ENCODE data around the gene IDS. TPM values are rescaled to one million over a fixed set of nuclear protein-coding genes. Genes with fewer than 3 reads are reported as not detected.
"Not testable (repeated sequence)": the region's sequence is repeated elsewhere in the genome, so short reads cannot be mapped to it uniquely, and the experiment has no call there.

IDS gene
- total RNA-seq, 2 experiments from 2014 or later: 114 to 116 TPM

DNA sequence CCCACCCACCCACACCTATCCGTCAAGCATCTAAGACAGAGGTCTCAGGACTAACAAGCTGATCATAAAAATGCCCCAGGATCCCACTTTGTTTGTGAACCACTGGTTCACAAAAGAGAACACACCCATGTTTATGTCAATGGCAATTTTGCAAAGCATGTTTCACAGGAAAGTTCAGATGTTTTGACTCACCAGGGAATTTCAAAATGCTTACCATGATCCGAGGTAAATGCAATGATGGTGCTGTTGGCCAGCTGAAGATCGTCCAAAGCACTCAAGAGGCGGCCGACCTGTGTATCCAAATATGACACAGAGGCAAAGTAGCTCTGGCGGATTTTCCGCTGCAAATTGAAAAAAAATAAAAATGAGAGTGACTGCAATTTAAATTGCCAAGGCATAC lies 15.0 kb downstream of the IDS start:
- Mint-ChIP-seq H3K27me3 (no peaks in the 10 kb centered on the region), H3K36me3 (ENCODE audit: low read depth) (peaks cover 50% of the 10 kb centered on the region), H3K4me3 (no peak overlapping the region), H3K27ac (no peak overlapping the region), H3K9me3 (no peaks in the 10 kb centered on the region), H3K4me1 (peaks cover 24% of the 10 kb centered on the region)
- no peak for DNase-seq
- ChIA-PET POLR2A (no interaction called here), CTCF (interaction anchor here (0.9 kb wide), 1 partner anchor 10 kb away, joined by 3 read pairs; no protein-coding TSS in a partner anchor)

DNA sequence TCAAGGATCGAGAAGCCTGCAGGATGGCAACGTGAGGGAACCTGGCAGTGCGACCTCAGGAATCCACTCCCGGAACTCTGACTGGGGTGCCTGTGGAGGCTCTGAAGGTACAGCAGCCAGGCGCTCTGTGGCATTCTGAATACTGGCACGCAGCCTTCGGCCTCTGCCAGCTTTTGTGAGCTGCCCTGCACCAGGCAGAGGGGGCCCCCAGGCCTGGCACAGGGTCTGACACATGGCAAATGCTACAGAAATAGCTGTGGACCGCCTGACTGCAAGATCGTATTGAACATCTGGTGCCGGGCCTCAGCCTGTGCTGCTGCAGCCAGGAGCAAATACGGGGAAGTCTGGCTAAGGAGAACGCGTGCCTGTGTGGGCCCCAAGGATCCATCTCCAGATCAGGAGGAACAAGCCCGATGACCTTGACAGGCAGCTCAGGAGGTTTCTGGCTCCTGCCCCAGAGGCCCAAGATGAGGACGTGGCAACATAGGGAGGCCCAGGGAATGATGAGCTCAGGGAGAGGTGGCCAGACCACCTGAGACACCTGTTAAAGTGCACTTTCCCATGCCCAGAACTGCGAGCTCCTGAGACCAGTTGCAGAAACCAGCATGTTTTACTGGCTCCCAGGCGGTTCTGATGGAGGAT lies 16.6 kb downstream of the IDS start:
- H3K27me3 Mint-ChIP-seq, POLR2A ChIA-PET, H3K4me3 Mint-ChIP-seq, H3K27ac Mint-ChIP-seq, H3K9me3 Mint-ChIP-seq, DNase-seq, CTCF ChIA-PET: not testable (repeated sequence)
- Mint-ChIP-seq H3K36me3 (ENCODE audit: low read depth) (peaks cover 54% of the 10 kb centered on the region), H3K4me1 (peaks cover 24% of the 10 kb centered on the region)

DNA sequence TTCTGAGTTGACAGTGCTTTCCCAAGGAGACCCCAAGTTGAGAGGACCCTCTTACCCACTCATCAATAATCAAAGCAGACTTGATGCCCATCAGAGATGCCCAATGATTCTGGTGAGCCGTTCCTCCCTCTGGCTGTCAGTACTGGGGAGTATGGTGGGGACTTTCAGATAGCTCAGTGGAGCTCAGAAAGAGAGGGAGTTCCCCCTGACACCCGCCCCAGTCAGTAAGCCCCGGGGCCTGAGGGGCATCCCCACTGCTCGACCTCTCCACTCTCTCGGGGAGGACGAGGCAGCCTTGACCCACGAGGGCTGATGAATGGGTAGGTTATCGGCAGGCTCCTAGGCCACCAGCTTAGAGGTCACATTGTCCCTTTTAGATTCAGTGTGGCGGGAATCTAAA lies 17.1 kb downstream of the IDS start:
- H3K27ac Mint-ChIP-seq, H3K9me3 Mint-ChIP-seq, H3K4me3 Mint-ChIP-seq, DNase-seq, H3K27me3 Mint-ChIP-seq, POLR2A ChIA-PET: not testable (repeated sequence)
- peaks cover 24% of the 10 kb centered on the region for H3K4me1 Mint-ChIP-seq
- CTCF ChIA-PET: interaction anchor here (1.4 kb wide), 1 partner anchor 15 kb away, joined by 5 read pairs; no protein-coding TSS in a partner anchor
- H3K36me3 Mint-ChIP-seq (ENCODE audit: low read depth): peaks cover 56% of the 10 kb centered on the region

- ChIA-PET POLR2A (no interaction called here), CTCF (interaction anchor here (0.6 to 1.4 kb wide), 3 partner anchors 12 to 30 kb away, joined by 3 to 5 read pairs (median 3); no protein-coding TSS in a partner anchor)
- no peaks in the 10 kb centered on the region for H3K9me3 Mint-ChIP-seq
- peaks cover 61% of the 10 kb centered on the region for H3K36me3 Mint-ChIP-seq (ENCODE audit: low read depth)
- no peaks in the 10 kb centered on the region for H3K27me3 Mint-ChIP-seq
- H3K27ac Mint-ChIP-seq: peak overlapping the region; percentile 61
- H3K4me1 Mint-ChIP-seq: peaks cover 24% of the 10 kb centered on the region
- peak; percentile 20 for DNase-seq
- H3K4me3 Mint-ChIP-seq: no peak overlapping the region
Measured at GRCh38 chrX:149487292-149487691, 17.8 kb downstream of the IDS start.

DNA sequence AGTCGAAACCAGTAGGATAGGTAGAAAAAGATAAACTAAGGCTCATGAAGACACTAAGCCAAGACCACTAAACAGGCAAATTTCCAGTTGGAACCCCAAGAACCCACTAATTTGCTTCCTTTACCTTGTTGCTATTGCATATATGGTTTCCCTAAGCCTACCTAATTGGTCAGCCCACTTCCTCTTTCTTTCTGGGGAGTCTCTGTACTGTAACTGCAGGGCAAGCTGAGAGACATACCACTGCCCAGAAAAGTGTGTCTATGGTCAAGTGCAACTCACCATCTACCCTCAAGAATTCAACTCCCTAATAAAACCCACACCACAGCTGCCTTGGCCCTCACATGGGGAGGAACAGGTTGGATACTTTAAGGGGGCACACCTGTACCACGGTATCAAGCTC lies 28.6 kb downstream of the IDS start:
- H3K4me1 Mint-ChIP-seq: no peaks in the 10 kb centered on the region
- H3K27me3 Mint-ChIP-seq: no peaks in the 10 kb centered on the region
- no peak for DNase-seq
- H3K9me3 Mint-ChIP-seq: no peaks in the 10 kb centered on the region
- peaks cover 22% of the 10 kb centered on the region for H3K36me3 Mint-ChIP-seq (ENCODE audit: low read depth)
- POLR2A ChIA-PET: no interaction called here
- CTCF ChIA-PET: no interaction called here
- H3K27ac Mint-ChIP-seq: no peak overlapping the region
- no peak overlapping the region for H3K4me3 Mint-ChIP-seq

DNA sequence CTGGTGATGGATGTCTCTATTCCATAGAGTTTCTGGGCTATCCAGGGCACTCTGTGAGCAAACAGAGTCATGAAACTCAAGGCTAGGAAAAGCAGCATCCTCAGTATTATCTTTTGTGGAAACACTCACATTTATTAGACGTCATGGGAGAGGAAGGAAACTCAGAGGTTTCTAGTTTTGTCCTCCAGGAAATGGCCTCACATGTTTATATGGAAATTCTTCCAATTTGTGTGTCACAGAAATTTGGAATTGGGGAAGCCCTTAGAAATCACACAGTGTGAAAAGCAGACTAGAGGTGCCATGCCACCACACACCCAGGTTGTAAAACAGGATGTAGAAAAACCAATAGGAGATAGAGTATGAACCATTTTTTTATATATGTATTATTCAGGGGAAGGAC lies 31.1 kb downstream of the IDS start:
- POLR2A ChIA-PET: no interaction called here
- no peak for DNase-seq
- H3K36me3 Mint-ChIP-seq (ENCODE audit: low read depth): peaks cover 12% of the 10 kb centered on the region
- no peak overlapping the region for H3K4me3 Mint-ChIP-seq
- no peaks in the 10 kb centered on the region for H3K27me3 Mint-ChIP-seq
- CTCF ChIA-PET: no interaction called here
- no peaks in the 10 kb centered on the region for H3K9me3 Mint-ChIP-seq
- no peaks in the 10 kb centered on the region for H3K4me1 Mint-ChIP-seq
- no peak overlapping the region for H3K27ac Mint-ChIP-seq

DNA sequence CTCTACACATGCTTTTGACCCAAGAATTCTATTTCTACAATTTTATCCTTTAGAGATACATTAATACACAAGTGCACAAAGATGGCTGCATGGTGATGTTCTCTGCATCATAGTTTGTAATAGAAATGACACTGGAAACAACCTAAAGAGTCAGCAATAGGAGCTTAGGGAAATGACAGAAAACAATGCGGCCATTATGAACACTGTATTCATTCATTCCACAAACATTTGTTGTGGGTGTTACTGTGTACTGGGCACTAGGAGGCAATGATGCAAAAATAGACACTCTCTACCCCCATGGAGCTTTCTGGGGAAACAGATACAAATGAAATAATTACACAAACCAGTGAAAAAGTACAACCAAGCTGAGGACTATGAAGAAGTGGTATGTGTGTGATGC lies 32.0 kb downstream of the IDS start:
- no peak overlapping the region for H3K4me3 Mint-ChIP-seq
- no peaks in the 10 kb centered on the region for H3K9me3 Mint-ChIP-seq
- no peaks in the 10 kb centered on the region for H3K4me1 Mint-ChIP-seq
- H3K27me3 Mint-ChIP-seq: no peaks in the 10 kb centered on the region
- POLR2A ChIA-PET: no interaction called here
- no peak for DNase-seq
- H3K36me3 Mint-ChIP-seq (ENCODE audit: low read depth): peaks cover 6% of the 10 kb centered on the region
- CTCF ChIA-PET: no interaction called here
- H3K27ac Mint-ChIP-seq: no peak overlapping the region

GRCh38 chrX:149472625-149473024 lies 32.5 kb downstream of the IDS start:
- H3K9me3 Mint-ChIP-seq: no peaks in the 10 kb centered on the region
- peaks cover 3% of the 10 kb centered on the region for H3K36me3 Mint-ChIP-seq (ENCODE audit: low read depth)
- H3K27me3 Mint-ChIP-seq: no peaks in the 10 kb centered on the region
- H3K4me3 Mint-ChIP-seq: no peak overlapping the region
- ChIA-PET POLR2A (no interaction called here), CTCF (no interaction called here)
- H3K27ac Mint-ChIP-seq: no peak overlapping the region
- H3K4me1 Mint-ChIP-seq: no peaks in the 10 kb centered on the region
- DNase-seq: no peak

DNA sequence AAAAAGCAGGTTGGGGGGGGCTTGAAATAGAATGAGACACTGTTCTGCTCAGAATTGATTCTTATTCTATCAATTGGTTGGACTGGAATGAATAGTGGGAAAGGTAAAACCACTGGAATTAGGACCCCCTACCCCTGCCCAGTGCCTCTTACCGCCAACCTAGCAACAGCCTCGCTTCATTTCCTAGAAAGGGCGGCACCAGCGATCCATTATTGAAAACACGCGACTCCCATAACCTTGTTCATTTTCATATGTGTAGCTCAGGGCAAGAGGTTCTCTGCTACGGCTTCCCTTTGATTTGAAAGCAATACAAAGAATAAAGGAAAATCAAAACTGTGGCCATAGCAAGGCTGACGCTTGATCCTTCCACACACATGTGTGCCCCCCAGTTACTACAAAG lies 33.7 kb downstream of the IDS start:
- POLR2A ChIA-PET: no interaction called here
- no peaks in the 10 kb centered on the region for H3K27me3 Mint-ChIP-seq
- no peaks in the 10 kb centered on the region for H3K36me3 Mint-ChIP-seq (ENCODE audit: low read depth)
- H3K4me3 Mint-ChIP-seq: no peak overlapping the region
- H3K9me3 Mint-ChIP-seq: no peaks in the 10 kb centered on the region
- DNase-seq: no peak
- CTCF ChIA-PET: interaction anchor here (0.6 to 1.7 kb wide), 6 partner anchors 138 to 1421 kb away, joined by 3 to 6 read pairs (median 3); no protein-coding TSS in a partner anchor
- H3K4me1 Mint-ChIP-seq: no peaks in the 10 kb centered on the region
- no peak overlapping the region for H3K27ac Mint-ChIP-seq

GRCh38 chrX:149470955-149471354 lies 34.2 kb downstream of the IDS start:
- H3K4me1 Mint-ChIP-seq: no peaks in the 10 kb centered on the region
- peak; percentile 59 for DNase-seq
- H3K4me3 Mint-ChIP-seq: no peak overlapping the region
- H3K36me3 Mint-ChIP-seq (ENCODE audit: low read depth): no peaks in the 10 kb centered on the region
- no peaks in the 10 kb centered on the region for H3K9me3 Mint-ChIP-seq
- H3K27ac Mint-ChIP-seq: no peak overlapping the region
- H3K27me3 Mint-ChIP-seq: no peaks in the 10 kb centered on the region
- ChIA-PET POLR2A (no interaction called here), CTCF (interaction anchor here (0.8 to 1.7 kb wide), 5 partner anchors 138 to 1422 kb away, joined by 3 to 6 read pairs (median 3); no protein-coding TSS in a partner anchor)

DNA sequence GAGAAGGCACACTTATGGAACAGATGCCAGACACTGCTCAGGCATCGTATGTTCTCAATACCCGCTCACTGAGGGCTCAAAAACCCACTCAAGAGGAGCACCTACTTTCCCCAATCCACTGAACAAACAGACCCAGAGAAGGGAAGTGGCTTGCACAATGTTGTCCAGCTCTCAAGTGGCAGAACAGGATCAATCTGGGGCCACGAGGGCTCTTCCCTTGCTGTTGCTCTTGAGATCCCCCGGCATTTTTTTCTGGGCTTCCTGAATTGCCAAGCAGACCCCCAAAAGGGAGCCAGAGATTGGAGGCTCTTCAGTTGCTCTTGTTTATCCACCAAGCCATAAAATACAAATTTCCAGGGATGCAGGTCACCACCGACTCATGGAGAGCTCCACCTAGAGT lies 35.7 kb downstream of the IDS start:
- CTCF ChIA-PET: no interaction called here
- Mint-ChIP-seq H3K4me3 (no peak overlapping the region), H3K9me3 (no peaks in the 10 kb centered on the region), H3K4me1 (no peaks in the 10 kb centered on the region), H3K36me3 (ENCODE audit: low read depth) (no peaks in the 10 kb centered on the region), H3K27ac (no peak overlapping the region), H3K27me3 (peaks cover 5% of the 10 kb centered on the region)
- POLR2A ChIA-PET: no interaction called here
- no peak for DNase-seq

DNA sequence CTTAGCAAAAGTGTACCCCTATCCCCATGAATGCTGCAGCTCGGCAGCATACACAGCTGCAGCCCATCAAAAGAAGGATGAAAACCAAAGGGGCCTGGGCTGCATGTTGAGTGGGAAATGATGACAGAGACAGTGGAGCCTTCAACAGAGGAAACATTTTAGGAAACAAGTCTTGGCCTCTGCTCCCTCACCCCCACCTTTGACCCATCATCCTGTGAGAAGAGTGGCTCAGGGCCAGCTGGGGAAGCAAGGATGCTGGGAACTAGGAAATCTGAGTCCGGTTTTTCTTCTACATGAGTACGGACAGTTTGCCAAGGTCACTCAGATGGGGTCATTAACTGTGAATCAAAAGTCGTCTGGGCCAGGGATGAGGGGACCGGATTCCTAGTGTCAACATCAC lies 37.2 kb downstream of the IDS start:
- Mint-ChIP-seq H3K4me3 (no peak overlapping the region), H3K27ac (no peak overlapping the region), H3K27me3 (peaks cover 5% of the 10 kb centered on the region), H3K4me1 (no peaks in the 10 kb centered on the region), H3K9me3 (no peaks in the 10 kb centered on the region), H3K36me3 (ENCODE audit: low read depth) (no peaks in the 10 kb centered on the region)
- POLR2A ChIA-PET: no interaction called here
- CTCF ChIA-PET: no interaction called here
- no peak for DNase-seq

DNA sequence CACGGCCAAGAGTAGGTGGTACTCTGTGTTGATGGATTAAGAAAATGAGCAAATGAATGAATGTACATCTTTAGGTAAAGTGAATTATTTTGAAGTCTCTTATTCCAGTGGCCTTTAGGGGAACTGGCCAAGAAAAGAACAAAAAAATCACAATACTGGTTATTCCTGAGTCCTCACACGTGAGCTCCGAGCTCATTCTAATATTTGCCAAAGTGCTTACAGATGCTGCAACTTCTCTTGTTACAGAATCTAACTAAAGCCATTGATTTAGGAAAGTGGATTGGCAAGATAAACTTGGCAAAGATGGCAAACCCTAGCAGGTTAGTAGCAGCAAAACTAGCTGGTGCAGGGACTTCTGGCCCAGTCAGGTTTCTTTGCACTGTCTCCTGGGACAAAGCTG lies 37.6 kb downstream of the IDS start:
- Mint-ChIP-seq H3K4me3 (no peak overlapping the region), H3K4me1 (no peaks in the 10 kb centered on the region), H3K36me3 (ENCODE audit: low read depth) (no peaks in the 10 kb centered on the region), H3K9me3 (no peaks in the 10 kb centered on the region), H3K27ac (no peak overlapping the region), H3K27me3 (peaks cover 8% of the 10 kb centered on the region)
- ChIA-PET CTCF (no interaction called here), POLR2A (no interaction called here)
- no peak for DNase-seq

DNA sequence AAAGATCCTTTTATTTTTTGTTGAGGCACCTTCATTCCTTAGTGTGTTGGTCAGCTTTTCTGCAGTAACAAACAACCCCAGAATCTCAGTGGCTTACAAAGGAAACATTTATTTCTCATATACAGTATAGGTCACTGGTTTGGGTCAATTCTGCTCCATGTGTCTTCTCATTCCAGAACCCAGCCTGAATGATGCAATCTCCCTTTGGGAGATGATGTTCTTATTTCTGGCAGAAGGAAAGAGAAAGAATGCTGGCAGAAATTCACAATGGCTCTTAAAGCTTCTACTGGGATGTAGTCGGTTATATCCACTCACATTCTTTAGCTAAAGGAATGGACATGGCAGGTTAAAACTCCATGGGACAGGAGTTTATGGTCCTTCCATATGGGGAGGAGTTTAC lies 42.3 kb downstream of the IDS start:
- no peak for DNase-seq
- ChIA-PET POLR2A (no interaction called here), CTCF (no interaction called here)
- no peaks in the 10 kb centered on the region for H3K9me3 Mint-ChIP-seq
- H3K4me3 Mint-ChIP-seq: no peak overlapping the region
- H3K4me1 Mint-ChIP-seq: no peaks in the 10 kb centered on the region
- H3K36me3 Mint-ChIP-seq (ENCODE audit: low read depth): no peaks in the 10 kb centered on the region
- peaks cover 30% of the 10 kb centered on the region for H3K27me3 Mint-ChIP-seq
- H3K27ac Mint-ChIP-seq: no peak overlapping the region
